ENCODE data around the gene GUCA1A.
"Not testable (repeated sequence)": the region's sequence is repeated elsewhere in the genome, so short reads cannot be mapped to it uniquely, and the experiment has no call there.

Gene GUCA1A

GRCh38 chr6:42177514-42178364, 4.6 kb downstream of the GUCA1A start:
- DNase-seq (ENCODE audit: low read depth), result no peak

GRCh38 chr6:42179261-42179944, 6.2 kb downstream of the GUCA1A start:
- no peak for DNase-seq (ENCODE audit: low read depth)

- no peak for DNase-seq (ENCODE audit: low read depth)
Observed at GRCh38 chr6:42179945-42180313, 6.8 kb downstream of the GUCA1A start.

GRCh38 chr6:42182101-42182500, 8.9 kb downstream of the GUCA1A start:
- no peak for DNase-seq (ENCODE audit: low read depth)

DNA sequence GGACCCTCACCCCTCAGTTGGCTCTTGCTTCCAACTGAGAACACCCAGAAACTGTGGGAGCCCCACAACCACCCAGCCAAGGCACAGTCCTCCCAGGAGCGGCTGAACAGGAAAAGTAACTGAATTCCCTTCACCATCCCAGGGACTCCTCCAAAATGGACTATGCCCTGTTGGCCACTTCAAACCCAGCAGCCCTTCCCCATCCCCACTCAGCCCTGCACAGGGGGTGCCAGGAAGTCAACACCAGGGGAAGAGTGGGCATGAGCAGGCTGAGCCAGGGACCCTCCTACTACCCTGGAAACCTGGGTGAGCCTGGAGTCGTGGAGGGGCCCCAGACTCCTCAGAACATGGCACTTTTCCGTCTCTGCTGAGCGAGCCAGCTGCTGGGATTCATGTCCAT, 11.3 kb downstream of the GUCA1A start:
- DNase-seq (ENCODE audit: low read depth), result no peak

GRCh38 chr6:42185597-42185996, 12.4 kb downstream of the GUCA1A start:
- no peak for DNase-seq (ENCODE audit: low read depth)

- no peak for DNase-seq (ENCODE audit: low read depth)
Observed at GRCh38 chr6:42188406-42188805, 15.2 kb downstream of the GUCA1A start.

DNA sequence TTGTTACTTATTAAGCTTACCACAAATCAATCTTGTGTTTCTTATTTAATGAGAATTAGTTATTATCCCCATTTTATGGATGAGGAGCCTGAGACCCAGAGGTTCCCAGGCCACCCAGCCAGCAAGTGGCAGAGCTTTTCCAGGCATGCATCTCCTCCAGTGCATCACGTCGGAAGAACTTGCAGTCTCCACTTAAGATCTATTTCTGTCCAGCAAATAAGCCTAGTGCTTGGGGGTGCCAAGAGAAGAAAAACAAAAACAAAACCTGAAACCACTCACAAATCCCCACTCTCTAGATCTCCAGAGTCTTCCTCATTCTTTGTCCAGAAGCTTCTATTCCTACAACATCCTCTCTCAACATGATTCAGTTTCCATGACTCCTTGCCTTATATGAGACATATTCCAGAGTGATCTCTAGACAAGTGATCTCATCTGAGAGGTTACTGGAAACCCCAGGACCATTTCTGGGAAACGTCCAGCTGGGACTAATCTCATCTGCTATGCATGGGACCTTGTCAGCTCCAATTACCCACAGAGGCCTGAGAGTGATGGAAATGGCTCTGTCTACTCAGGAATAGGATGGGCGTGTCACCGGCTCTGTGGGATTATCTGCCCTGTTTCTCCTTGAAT, 17.5 kb downstream of the GUCA1A start:
- peak; percentile 74 for DNase-seq (ENCODE audit: low read depth)

DNA sequence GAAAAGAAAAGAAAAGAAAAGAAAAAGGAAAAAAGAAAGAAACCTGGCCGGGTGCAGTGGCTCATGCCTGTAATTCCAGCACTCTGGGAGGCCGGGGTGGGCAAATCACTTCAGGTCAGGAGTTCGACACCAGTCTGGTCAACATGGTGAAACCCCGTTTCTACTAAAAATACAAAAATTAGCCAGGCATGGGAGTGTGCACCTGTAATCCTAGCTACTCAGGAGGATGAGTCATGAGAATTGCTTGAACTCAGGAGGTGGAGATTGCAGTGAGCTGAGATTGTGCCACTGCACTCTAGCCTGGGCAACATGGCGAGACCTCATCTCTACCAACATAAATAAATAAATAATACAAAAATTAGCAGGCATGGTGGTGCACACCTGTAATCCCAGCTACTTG, 19.2 kb downstream of the GUCA1A start:
- DNase-seq (ENCODE audit: low read depth), result not testable (repeated sequence)

- DNase-seq (ENCODE audit: low read depth), result peak; percentile 24
Observed at GRCh38 chr6:42193491-42193894, 20.3 kb downstream of the GUCA1A start.

- DNase-seq (ENCODE audit: low read depth), result no peak
Observed at GRCh38 chr6:42194056-42194455, 20.9 kb downstream of the GUCA1A start.

- no peak for DNase-seq (ENCODE audit: low read depth)
Observed at GRCh38 chr6:42195415-42195814, 22.3 kb downstream of the GUCA1A start.

DNA sequence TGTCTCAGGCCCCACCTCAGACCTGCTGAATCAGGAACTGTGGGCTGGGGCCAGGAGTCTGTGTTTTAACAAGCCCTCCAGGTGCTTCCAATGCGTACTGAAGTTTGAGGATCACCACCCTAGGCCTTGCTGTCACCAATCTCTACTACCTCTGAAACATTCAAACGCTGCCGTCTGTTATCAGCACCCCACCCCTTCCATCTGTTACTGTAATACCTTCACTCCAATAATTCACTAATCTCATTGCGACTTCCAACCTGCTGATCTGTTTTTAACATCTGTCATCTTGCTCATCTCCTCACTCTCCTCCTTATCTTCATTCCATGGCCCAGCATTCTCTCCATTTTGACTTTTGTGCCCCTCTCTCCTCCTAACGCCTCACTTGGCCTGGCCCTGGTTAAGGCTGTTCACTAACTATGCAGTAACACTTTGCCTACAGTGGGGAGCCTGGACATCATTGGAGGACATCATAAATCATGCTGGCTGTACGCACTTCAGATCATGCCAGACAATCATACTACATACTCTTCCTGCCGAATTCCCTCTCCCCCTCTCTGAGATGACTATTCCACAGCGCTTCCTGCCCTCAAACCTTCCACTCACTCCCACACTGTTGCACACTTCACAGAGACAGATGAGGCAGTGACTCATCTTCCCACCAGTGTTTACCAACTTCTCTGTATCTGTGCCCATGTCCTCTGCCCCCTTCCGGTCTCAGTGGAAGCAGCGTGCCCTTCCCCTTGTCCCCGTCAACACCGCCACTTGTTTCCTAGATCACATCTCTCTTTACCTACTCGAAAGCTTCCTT, 24.6 kb downstream of the GUCA1A start:
- peak; percentile 72 for DNase-seq (ENCODE audit: low read depth)

DNA sequence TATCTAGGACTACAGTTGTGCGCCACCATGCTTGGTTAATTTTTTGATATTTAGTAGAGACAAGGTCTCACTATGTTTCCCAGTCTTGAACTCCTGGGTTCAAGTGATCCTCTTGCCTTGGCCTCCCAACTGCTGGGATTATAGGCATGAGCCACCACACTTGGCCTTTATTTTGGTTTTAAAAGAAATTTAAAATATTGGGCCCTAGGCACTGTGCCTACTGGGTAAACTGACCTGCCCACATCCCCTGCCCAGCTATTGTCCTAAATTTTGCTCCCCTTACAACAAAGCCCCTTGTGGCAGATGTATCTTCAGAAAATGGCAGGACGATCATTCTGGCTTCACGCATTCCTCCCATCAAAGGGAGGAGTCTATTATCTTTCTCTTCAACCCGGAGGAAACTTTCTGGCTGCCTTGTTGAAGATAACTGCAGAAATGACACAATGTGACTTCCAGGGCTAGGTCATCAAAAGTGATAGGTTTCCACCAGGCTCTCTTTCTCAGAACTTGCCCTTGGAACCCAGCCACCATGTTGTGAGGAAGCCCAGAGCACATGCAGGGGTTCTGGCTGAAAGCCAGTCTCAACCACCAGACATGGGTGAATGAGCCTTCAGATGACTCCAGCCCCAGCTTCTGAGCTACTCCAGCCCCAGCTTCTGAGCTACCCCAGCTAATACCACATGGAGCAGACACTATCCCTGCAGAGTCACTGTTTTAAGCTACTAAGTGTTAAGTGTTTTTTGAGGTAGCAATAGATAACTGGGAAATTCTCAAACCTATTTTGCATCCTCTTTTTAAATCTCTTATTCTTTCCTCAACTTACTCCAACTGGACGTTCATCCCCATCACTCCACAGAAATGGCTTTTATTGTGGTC, 26.2 kb downstream of the GUCA1A start:
- peak; percentile 61 for DNase-seq (ENCODE audit: low read depth)

- peak; percentile 86 for DNase-seq (ENCODE audit: low read depth)
Observed at GRCh38 chr6:42200035-42200434, 26.9 kb downstream of the GUCA1A start.

DNA sequence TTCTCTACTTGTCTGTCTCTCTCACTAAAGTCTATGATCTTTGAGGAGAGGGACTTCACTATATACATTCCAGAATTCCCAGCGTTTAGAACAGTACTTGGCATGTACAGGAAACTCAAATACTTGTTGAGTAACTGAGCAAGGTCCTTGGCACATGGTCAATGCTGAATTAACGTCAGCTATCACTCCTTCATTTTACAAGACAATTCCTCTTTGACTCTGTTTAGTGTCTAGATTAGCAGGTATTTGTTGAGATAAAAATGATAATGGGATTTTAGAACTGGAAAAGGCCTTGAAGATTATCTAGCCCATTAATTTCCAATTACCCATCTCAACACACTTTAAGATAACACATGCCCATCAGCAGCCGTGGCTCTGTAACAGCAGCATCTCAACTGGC, 28.2 kb downstream of the GUCA1A start:
- no peak for DNase-seq (ENCODE audit: low read depth)

GRCh38 chr6:42202131-42202915, 29.2 kb downstream of the GUCA1A start:
- DNase-seq (ENCODE audit: low read depth), result not testable (repeated sequence)

DNA sequence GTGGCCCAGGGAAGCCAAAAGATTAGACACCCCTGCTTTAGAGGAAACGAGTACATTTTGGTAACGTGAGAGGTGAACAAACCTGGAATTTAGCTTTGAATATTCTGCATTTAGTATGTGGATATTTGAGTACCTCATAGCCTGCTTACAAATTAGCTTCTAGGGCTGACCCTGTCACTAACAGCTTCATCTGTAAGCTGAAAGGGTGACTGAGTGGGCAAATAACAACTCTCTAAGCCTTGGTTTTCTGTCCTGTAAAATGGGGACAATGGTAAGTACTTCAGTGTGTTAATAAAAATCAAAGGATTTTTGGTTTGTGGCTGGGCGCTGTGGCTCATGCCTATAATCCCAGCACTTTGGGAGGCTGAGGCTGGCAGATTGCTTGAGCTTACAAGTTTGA, 30.0 kb downstream of the GUCA1A start:
- DNase-seq (ENCODE audit: low read depth), result no peak

DNA sequence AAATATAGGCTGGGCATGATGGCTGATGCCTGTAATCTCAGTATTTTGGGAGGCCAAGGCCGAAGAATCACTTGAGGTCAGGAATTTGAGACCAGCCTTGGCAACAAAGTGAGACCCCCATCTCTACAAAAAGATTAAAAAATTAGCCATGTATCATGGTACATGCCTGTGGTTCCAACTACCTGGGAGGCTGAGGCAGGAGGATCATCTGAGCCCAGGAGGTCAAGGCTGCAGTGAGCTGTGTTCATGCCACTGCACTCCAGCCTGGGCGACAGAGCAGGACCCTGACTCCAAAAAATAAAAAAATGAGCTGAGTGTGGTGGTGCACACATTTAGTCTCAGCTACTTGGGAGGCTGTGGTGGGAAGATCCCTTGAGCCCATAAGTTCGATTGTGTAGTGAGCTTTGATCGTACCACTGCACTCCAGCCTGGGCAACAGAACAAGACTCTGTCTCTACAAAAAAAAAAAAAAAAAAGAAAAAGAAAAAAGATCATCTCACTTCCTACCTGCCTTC, 31.7 kb downstream of the GUCA1A start:
- no peak for DNase-seq (ENCODE audit: low read depth)

- DNase-seq (ENCODE audit: low read depth), result not testable (repeated sequence)
Observed at GRCh38 chr6:42207559-42207958, 34.4 kb downstream of the GUCA1A start.
